ENCODE data around the gene GAS2.

The GAS2 gene

DNA sequence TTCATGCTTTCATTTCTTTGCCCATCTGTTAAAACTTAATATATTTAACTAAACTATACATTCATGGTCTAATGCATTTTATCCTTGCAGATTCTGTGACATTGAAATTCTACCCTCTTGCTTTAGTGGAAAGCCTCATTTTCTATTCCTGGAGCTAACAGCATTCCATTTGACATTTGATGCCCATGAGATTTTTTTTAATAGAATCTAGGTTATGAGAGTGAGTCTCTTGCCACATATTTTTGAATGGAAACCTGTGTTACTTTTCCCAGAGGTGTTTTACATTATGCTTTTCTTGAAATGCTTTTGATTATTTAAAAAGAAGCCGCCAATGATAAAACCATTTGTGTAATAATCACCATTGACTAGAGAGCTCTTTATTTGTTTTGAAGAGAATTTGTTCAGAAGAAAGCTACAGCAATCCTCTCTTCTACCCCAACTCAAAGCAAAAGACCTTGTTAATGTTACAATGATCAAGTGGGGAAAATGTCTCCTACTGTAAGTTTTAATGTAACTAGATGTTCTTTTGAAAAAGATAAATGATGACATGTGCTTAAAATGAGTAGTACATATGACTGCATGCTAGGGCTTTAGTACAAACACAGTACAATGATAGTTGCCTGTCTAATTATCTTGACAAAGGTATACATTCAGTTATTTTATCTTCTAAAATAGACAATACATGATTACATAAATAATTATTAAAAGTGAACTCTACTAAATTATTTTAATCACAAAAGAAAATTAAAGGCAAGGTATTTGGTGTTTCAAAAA is 67.3 kb downstream of the GAS2 start:
- no peak overlapping the region for H3K4me3 Mint-ChIP-seq
- DNase-seq (ENCODE audit: low spot score in 2 of 2) (no peak), ATAC-seq (no peak)
- no peak overlapping the region for H3K27ac Mint-ChIP-seq
- no peaks in the 10 kb centered on the region for H3K9me3 Mint-ChIP-seq
- H3K4me1 Mint-ChIP-seq = no peaks in the 10 kb centered on the region
- no peaks in the 10 kb centered on the region for H3K36me3 Mint-ChIP-seq

DNA sequence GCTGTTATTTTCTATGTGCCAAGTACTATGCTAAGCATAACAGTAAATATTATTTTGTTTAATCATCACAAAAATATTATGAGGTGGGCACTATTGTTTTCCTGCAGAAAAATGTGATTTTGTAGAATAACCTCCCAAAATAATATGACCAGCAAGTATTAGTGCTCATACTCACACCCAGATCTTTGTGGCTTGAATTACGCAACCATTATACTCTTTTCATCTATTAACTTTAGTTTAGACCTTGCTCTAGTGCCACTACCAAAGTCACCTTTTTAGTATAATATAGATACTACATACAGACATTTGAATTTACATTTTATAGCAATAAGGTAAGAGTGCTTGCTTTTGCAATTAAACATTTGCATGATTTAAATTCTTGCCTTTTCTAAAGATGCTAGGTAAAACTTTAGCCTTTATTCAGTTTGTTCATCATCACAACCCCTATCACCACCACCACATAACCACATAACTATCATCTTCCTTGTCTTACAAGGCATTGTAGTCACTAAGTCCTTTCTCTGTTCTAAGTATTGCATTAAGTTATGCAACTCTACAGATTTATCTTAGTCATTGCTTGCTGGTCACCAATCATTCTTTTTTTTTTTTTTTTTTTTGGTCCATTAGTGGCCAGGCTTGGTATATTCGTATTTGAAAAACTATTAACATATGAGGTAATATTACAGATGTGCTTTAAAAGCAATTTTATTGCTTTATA is 68.4 kb downstream of the GAS2 start:
- Mint-ChIP-seq H3K9me3 (no peaks in the 10 kb centered on the region), H3K4me3 (no peak overlapping the region), H3K36me3 (no peaks in the 10 kb centered on the region), H3K27ac (no peak overlapping the region), H3K4me1 (no peaks in the 10 kb centered on the region)
- peak; percentile 60 for ATAC-seq
- no peak for DNase-seq (ENCODE audit: low spot score in 2 of 2)

DNA sequence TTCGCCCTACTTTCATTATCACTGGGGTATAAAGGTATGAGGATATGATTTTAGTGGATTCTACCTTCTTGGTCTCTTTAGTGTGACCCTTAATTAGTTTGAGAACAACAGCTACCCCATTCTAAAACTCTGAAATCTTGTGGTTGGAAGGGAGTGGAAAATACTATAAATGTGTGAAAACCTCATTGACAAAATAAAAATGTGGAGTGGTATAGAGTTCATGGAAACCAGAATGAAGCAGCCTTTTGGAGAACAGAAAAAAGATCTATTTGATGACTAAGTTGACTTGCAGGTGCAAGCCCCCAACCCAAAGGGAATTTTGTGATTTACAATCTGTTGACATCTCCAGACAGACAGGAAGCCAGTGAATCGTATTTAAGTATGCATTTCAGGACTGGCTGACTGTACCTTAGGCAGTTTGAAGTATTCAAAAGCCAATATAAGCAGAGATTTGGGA is 75.8 kb downstream of the GAS2 start:
- Mint-ChIP-seq H3K36me3 (no peaks in the 10 kb centered on the region), H3K4me1 (no peaks in the 10 kb centered on the region), H3K9me3 (no peaks in the 10 kb centered on the region), H3K27ac (no peak overlapping the region), H3K4me3 (no peak overlapping the region)
- DNase-seq (ENCODE audit: low spot score in 2 of 2) = no peak
- peak; percentile 19 for ATAC-seq

DNA sequence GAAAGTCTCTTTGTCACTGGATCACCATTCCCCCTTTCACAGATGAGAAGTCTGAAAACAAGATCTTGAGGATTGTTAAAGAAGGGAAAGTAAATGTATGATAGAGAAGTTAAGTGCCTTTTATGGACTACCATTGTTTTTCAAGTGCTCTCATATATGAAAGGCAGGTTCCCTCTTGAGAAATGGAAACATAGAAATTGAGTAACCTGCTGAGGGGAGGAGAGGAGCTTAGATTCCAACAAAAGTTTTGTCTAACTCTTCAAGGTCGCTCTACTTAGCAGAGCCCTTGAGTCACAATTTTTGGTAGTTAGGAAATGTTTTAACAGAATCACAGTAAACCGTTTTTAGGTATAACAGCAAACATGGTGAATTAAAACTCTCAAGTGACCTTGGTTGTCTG is 83.1 kb downstream of the GAS2 start:
- Mint-ChIP-seq H3K9me3 (no peaks in the 10 kb centered on the region), H3K36me3 (no peaks in the 10 kb centered on the region), H3K4me3 (no peak overlapping the region), H3K27ac (no peak overlapping the region), H3K4me1 (no peaks in the 10 kb centered on the region)
- DNase-seq (ENCODE audit: low spot score in 2 of 2) (no peak), ATAC-seq (no peak)

DNA sequence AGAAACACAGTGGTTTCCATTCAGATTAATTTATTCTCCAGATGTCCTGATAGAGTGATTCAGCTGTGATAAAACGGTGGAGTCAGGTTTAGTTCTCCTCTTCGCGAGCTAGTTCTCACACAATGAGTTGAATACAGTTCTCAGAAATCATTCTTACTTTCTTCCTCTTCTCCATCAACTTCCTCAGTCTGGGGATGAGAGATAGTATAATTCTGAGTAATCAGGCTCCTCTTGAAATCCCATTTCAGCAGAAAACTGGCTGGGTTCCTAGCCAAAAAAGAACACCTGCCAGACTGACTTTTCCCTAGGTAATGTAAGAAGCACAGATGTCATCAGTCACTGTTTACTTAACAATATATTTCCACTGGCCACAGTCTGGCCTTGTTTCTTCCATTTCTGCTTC is 86.5 kb downstream of the GAS2 start:
- Mint-ChIP-seq H3K9me3 (no peaks in the 10 kb centered on the region), H3K27ac (no peak overlapping the region), H3K4me1 (no peaks in the 10 kb centered on the region), H3K4me3 (no peak overlapping the region), H3K36me3 (no peaks in the 10 kb centered on the region)
- DNase-seq (ENCODE audit: low spot score in 2 of 2) (no peak), ATAC-seq (no peak)

DNA sequence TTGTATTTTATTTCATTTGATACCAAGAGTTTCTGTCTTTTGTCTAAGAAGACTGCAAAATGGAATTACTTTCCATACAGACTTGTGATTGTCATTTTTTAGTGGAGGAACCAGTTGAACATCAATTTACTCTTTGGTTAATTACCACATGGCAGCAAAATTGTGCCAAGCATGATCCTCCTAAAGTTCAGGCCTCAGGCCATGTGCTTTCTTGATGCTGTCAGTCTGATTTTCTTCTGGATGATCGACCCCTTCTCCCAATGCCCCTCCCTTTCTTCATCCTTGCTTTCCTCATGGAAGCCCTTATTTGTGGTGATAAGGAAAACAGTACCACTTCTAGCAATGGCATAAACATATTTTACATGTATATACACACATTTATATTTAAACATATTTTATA is 87.0 kb downstream of the GAS2 start:
- no peak for ATAC-seq
- Mint-ChIP-seq H3K4me3 (no peak overlapping the region), H3K36me3 (no peaks in the 10 kb centered on the region), H3K27ac (no peak overlapping the region), H3K4me1 (no peaks in the 10 kb centered on the region), H3K9me3 (no peaks in the 10 kb centered on the region)
- DNase-seq (ENCODE audit: low spot score in 2 of 2) = no peak

DNA sequence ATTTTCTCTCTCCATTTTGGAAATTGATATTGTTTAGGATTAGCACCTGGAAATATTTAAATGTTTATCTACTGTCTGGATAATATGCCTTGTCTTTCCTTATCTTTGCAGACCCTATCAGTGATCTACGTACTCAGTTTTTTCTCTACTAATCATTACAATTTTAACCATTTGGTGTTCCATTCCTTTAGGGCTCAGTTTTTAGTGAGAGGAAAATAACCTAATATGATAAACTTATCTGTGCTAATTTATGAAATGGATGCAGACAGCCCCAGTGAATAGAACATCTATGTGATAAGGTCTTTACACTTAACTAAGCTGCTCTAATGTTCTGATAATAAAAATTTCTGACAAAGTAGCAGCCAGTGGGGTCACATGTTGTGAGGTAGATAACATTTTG is 94.7 kb downstream of the GAS2 start:
- no peaks in the 10 kb centered on the region for H3K4me1 Mint-ChIP-seq
- H3K4me3 Mint-ChIP-seq = no peak overlapping the region
- no peaks in the 10 kb centered on the region for H3K36me3 Mint-ChIP-seq
- DNase-seq (ENCODE audit: low spot score in 2 of 2) = no peak
- no peaks in the 10 kb centered on the region for H3K9me3 Mint-ChIP-seq
- no peak for ATAC-seq
- H3K27ac Mint-ChIP-seq = no peak overlapping the region

DNA sequence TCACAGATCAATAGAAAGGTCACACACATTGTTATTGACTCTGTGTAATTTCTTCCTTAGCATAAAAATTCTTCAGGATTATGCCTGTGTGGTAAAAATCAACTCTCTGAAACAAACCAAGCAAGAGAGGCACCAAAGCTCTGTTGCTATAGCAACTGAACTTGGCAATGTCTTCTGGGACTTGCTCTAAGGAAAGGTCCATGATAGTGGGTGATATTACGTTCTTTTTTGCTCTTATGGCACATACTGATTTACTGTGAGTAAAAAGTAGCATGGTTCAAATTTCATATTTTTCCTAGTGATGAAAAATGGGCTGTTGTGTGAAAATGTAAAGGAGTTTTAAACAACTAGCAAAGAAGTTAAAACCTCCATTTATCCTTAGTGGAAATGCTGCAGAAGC is 96.8 kb downstream of the GAS2 start:
- Mint-ChIP-seq H3K4me3 (no peak overlapping the region), H3K4me1 (no peaks in the 10 kb centered on the region), H3K36me3 (no peaks in the 10 kb centered on the region), H3K9me3 (no peaks in the 10 kb centered on the region), H3K27ac (no peak overlapping the region)
- DNase-seq (ENCODE audit: low spot score in 2 of 2) (no peak), ATAC-seq (no peak)

DNA sequence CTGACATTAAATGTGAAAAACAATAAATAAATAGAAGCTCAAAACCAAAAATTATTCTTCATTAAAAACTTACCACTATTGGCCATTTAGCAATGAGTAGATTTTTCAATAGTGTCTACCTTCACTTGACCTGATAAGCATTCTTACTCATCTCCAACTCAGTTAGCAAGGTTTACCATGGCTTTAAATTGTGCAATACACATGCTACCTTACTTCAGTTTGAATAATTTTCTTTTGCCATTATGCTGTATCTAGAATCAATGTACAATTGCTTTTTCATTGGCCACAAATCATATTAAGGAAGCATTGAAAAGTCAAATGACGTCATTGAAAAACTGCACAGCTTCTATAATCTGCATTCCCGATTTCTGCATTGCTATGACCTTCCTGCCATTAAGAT is 98.3 kb downstream of the GAS2 start:
- Mint-ChIP-seq H3K4me3 (no peak overlapping the region), H3K9me3 (no peaks in the 10 kb centered on the region), H3K4me1 (no peaks in the 10 kb centered on the region), H3K27ac (no peak overlapping the region), H3K36me3 (no peaks in the 10 kb centered on the region)
- DNase-seq (ENCODE audit: low spot score in 2 of 2) = no peak
- no peak for ATAC-seq

DNA sequence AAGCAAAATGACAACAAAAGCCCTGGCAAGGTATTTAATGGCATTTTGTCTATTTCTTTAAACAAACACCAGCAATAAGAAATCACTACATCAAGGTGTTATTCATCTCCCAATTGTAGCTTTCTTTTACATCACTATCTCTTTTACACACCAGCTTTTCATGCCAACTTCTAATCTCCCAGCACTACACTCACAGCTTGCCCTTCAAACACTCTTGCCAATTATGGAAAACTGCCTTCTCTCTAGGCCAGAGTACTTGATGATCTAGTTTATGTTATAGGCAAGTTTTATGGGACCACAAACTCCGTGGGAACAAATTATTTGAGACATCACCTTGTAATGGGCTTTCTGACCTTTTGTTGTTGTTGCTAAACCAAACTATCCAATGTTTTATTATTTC is 101.9 kb downstream of the GAS2 start:
- H3K9me3 Mint-ChIP-seq = no peaks in the 10 kb centered on the region
- ATAC-seq = no peak
- no peaks in the 10 kb centered on the region for H3K4me1 Mint-ChIP-seq
- no peak overlapping the region for H3K4me3 Mint-ChIP-seq
- H3K36me3 Mint-ChIP-seq = no peaks in the 10 kb centered on the region
- DNase-seq (ENCODE audit: low spot score in 2 of 2) = no peak
- no peak overlapping the region for H3K27ac Mint-ChIP-seq

DNA sequence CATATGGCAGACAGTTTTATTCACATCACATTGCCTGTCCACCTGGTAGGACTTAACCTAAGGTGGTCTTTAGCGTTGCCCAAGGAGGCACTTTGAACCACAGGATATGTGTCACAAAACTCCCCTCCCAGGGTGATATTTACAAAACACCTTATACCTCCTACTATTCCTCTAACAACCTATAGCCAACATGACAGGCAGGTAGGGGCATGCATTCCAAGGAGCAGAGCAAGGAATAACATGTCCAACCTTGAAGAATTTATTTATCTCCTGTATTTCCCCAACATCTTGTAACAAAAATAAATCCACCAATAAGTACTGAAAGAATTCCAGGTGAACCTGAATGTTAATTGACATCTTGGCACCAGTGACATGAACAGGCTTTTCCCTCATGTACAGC is 102.7 kb downstream of the GAS2 start:
- ATAC-seq (no peak), DNase-seq (ENCODE audit: low spot score in 2 of 2) (no peak)
- Mint-ChIP-seq H3K9me3 (no peaks in the 10 kb centered on the region), H3K4me1 (no peaks in the 10 kb centered on the region), H3K4me3 (no peak overlapping the region), H3K36me3 (no peaks in the 10 kb centered on the region), H3K27ac (no peak overlapping the region)

DNA sequence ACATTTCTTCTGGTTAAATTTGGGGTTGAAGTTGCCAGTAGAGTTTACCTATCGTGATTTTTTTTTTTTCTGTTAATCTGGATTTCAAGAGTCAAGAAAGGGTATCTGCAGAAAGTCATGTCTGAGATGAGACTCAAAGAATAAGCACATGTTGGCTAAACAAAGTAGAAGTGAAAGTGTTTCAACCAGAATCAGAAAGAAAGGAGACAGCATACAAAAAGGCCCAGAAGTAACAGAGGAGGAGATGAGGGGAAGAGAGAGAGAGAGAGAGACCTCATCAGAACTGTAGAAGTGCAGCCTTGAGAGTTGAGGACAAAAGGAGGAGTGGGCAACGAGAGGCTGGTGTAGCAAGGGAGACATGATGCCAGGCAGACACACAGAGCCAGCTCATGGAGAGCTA is 108.3 kb downstream of the GAS2 start:
- Mint-ChIP-seq H3K4me3 (no peak overlapping the region), H3K4me1 (peaks cover 6% of the 10 kb centered on the region), H3K27ac (no peak overlapping the region), H3K9me3 (no peaks in the 10 kb centered on the region), H3K36me3 (no peaks in the 10 kb centered on the region)
- ATAC-seq (no peak), DNase-seq (ENCODE audit: low spot score in 2 of 2) (no peak)

DNA sequence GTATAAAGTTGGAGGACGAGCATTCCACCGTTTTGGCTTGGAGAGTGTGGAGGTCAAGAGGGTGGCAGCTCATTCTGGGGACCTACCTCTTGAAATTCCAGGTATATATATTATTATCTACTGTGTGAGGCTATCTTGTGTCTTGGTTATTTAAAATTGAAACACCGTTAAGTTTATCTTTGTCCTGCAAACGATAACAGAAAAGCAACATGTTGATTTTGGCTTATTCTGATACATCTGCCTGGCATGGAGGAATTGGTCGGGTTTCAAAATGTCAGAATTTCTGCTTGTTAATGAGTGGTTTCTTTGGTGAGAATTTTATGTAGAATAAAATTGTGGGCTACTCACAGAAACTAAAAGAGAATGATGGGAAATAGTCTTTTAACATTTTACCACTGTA is 108.8 kb downstream of the GAS2 start:
- no peak for ATAC-seq
- no peak for DNase-seq (ENCODE audit: low spot score in 2 of 2)
- no peak overlapping the region for H3K4me3 Mint-ChIP-seq
- H3K36me3 Mint-ChIP-seq = no peaks in the 10 kb centered on the region
- no peak overlapping the region for H3K27ac Mint-ChIP-seq
- H3K9me3 Mint-ChIP-seq = no peaks in the 10 kb centered on the region
- peaks cover 6% of the 10 kb centered on the region for H3K4me1 Mint-ChIP-seq

DNA sequence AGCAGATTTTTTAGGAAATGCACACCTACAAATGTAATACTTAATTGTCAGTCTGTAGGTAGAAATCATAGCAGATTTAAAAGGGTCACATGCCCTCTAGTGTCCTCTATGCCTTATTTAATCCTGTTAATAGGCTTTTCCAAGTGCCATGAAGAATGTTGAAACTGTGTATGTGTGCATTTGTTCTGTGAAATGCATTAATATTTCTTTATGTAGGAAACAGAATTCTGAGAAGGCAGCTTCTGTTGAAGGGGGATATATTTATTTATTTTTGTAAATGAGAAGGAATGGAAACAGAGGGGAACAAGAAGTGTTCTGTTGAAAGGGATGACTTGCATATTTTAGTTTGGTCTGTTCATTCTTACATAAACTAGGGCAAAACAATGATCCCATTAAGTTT is 112.2 kb downstream of the GAS2 start:
- DNase-seq (ENCODE audit: low spot score in 2 of 2) (no peak), ATAC-seq (no peak)
- Mint-ChIP-seq H3K4me3 (no peak overlapping the region), H3K27ac (no peak overlapping the region), H3K9me3 (no peaks in the 10 kb centered on the region), H3K36me3 (no peaks in the 10 kb centered on the region), H3K4me1 (peaks cover 6% of the 10 kb centered on the region)

DNA sequence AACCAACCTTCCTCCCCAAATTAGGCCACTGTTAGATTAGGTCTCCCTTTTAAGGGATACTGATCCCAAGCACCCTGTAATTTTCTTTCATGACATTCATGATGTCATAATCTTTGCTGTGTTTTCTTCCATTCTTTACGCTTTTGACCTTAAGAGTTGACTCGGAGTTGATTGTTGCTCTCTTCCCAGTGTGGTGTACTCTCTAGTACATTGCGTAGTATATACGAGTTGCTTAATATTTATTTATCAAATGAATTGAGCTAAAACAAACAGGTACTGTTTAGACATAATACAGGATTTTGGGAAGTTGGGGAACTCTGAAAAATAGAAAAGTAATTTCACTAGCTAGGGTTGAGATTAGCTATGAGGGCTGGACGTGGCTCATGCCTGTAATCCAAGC is 113.4 kb downstream of the GAS2 start:
- H3K9me3 Mint-ChIP-seq = no peaks in the 10 kb centered on the region

DNA sequence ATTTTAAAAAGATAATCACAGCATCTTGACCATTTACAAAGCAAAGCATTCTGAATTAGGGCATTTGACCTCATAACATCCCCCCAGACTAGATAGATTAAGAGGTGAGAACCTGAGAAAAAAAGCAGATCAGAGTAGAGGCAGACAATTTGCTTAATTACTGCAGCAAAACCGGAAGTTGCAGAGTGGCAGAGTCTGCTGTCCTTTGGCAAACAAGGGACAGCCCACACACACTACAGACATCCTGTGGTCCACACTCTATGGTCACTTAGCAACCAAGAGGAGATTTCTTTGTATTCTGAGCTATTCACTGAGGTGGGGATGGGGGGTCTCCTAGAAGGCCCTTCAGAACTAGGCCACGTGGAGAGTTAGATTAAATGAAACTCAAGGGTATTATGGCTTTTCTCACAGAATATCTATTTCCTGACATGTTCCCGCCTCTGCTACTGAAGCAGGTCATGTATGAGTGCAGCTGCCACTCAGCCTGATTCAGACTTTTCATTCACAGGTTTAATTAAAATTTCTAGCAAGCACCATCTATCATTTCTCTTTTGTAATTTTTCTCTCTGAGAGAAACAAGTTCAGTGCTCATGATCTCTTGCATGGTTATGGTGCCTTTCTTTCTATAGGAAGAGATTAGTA is 114.7 kb downstream of the GAS2 start:
- peak overlapping the region; percentile 46 for H3K27ac Mint-ChIP-seq
- no peak overlapping the region for H3K4me3 Mint-ChIP-seq
- no peaks in the 10 kb centered on the region for H3K36me3 Mint-ChIP-seq
- DNase-seq (ENCODE audit: low spot score in 2 of 2) = no peak
- ATAC-seq = peak; percentile 48
- no peaks in the 10 kb centered on the region for H3K9me3 Mint-ChIP-seq
- no peaks in the 10 kb centered on the region for H3K4me1 Mint-ChIP-seq

More for the DNA sequence above, 113.4 kb downstream of the GAS2 start:
- no peak for ATAC-seq
- no peak overlapping the region for H3K4me3 Mint-ChIP-seq
- H3K36me3 Mint-ChIP-seq = no peaks in the 10 kb centered on the region
- DNase-seq (ENCODE audit: low spot score in 2 of 2) = no peak
- no peak overlapping the region for H3K27ac Mint-ChIP-seq
- H3K4me1 Mint-ChIP-seq = peaks cover 2% of the 10 kb centered on the region

Measured in stimulated activated effector memory CD8-positive, alpha-beta T cell treated with anti-CD3 and anti-CD28 coated beads, Interleukin-12 subunit alpha, Interleukin-12 subunit beta, amount 100 ng/mL, for 72 hours (primary cell).